GM19452 (cell line): ENCODE results near the gene ARMC9.
"Not testable (repeated sequence)": the region's sequence is repeated elsewhere in the genome, so short reads cannot be mapped to it uniquely, and the experiment has no call there.

Source experiments
- ATAC-seq: cut with Tn5 transposase; IDR thresholded peaks from one replicate; pipeline ENCODE4 v1.9.1; 2021; ENCODE audit not compliant: unreplicated experiment

The ARMC9 gene

GRCh38 chr2:231395188-231396057 is 197.0 kb downstream of the ARMC9 start, which contains the start of gene B3GNT7:
Gene B3GNT7 (plus strand): TSS chr2:231395710. CDS start chr2:231395804, 94 bp downstream.
- ATAC-seq, result no peak

- no peak for ATAC-seq
These were observed 197.8 kb downstream of the ARMC9 start for GRCh38 chr2:231396058-231396821.

- no peak for ATAC-seq
These were observed 198.8 kb downstream of the ARMC9 start for GRCh38 chr2:231397011-231397927.

GRCh38 chr2:231397928-231398294 is 199.5 kb downstream of the ARMC9 start:
- no peak for ATAC-seq

GRCh38 chr2:231398585-231398984 is 200.2 kb downstream of the ARMC9 start:
- ATAC-seq, result no peak

- no peak for ATAC-seq
These were observed 200.8 kb downstream of the ARMC9 start for GRCh38 chr2:231399046-231399852.

- no peak for ATAC-seq
These were observed 201.6 kb downstream of the ARMC9 start for GRCh38 chr2:231399853-231400680.

GRCh38 chr2:231400681-231401080 is 202.2 kb downstream of the ARMC9 start:
- ATAC-seq, result not testable (repeated sequence)

- not testable (repeated sequence) for ATAC-seq
These were observed 202.7 kb downstream of the ARMC9 start for GRCh38 chr2:231401101-231401500.

- not testable (repeated sequence) for ATAC-seq
These were observed 205.2 kb downstream of the ARMC9 start for GRCh38 chr2:231403421-231404182.

- ATAC-seq, result not testable (repeated sequence)
These were observed 205.8 kb downstream of the ARMC9 start for GRCh38 chr2:231404183-231404578.

- ATAC-seq, result not testable (repeated sequence)
These were observed 207.4 kb downstream of the ARMC9 start for GRCh38 chr2:231405601-231406367.

- not testable (repeated sequence) for ATAC-seq
These were observed 209.3 kb downstream of the ARMC9 start for GRCh38 chr2:231407686-231408085.

GRCh38 chr2:231408304-231408703 is 209.9 kb downstream of the ARMC9 start:
- ATAC-seq, result not testable (repeated sequence)

GRCh38 chr2:231409776-231410175 is 211.3 kb downstream of the ARMC9 start:
- no peak for ATAC-seq

- no peak for ATAC-seq
These were observed 212.0 kb downstream of the ARMC9 start for GRCh38 chr2:231410293-231411004.

- ATAC-seq, result no peak
These were observed 212.8 kb downstream of the ARMC9 start for GRCh38 chr2:231411237-231411636.
